B cell (primary cell): ENCODE measurements around the gene EPB41L4A. TPM values are rescaled to one million over a fixed set of nuclear protein-coding genes. Genes with fewer than 3 reads are reported as not detected.

ENCODE experiments used
- ATAC-seq: fragments of 200-7000 bp; cut with Tn5 transposase; one replicate; pipeline ENCODE4 v1.10.0; 2021; ENCODE audit warnings: low read depth, mild to moderate bottlenecking, moderate number of reproducible peaks, moderate library complexity
- CTCF ChIA-PET: fragments of 350-600 bp; sonication (Branson Sonifier 250); formaldehyde crosslinking; loops from one replicate; lab custom pipeline; 2021; ENCODE audit warnings: antibody characterized with exemption, inconsistent platforms; lab: Charles Lee
- POLR2A ChIA-PET: fragments of 350-600 bp; sonication (Branson Sonifier 250); formaldehyde crosslinking; loops from one replicate; lab custom pipeline; 2021; ENCODE audit warnings: antibody characterized with exemption; lab: Charles Lee
- DNase-seq: peaks from one replicate; pipeline ENCODE4 v3.0.0; 2013
- H2AFZ ChIP-seq: 2 replicates; pipeline ENCODE4 v1.6.1; 2012; ENCODE audit warnings: mild to moderate bottlenecking, low read depth, low read length; ENCODE audit not compliant: insufficient read depth, poor library complexity, severe bottlenecking
- H3K27ac ChIP-seq, 2 donors: 1 replicate in 1 of 2; 2 replicates in 1 of 2; pipeline ENCODE4 v1.5.1; 2012 to 2013; ENCODE audit warnings: low read length in 2 of 2, mild to moderate bottlenecking in 2 of 2, moderate library complexity in 1 of 2
- H3K27me3 ChIP-seq, 4 experiments: fragments of 200-600 bp in 1 of 4; sonication (generic) in 1 of 4; replicated peaks in 1 of 4; 1 replicate in 2 of 4; 2 replicates in 2 of 4; pipeline versions ENCODE4 v1.6.1 to v1.7.0; 2013 to 2016; ENCODE audit warnings: low read length in 3 of 4, mild to moderate bottlenecking in 2 of 4, mixed read lengths in 1 of 4, moderate library complexity in 1 of 4; ENCODE audit not compliant: insufficient read depth in 4 of 4, control insufficient read depth in 3 of 4; ENCODE audit errors: control extremely low read depth in 1 of 4
- H3K36me3 ChIP-seq, 2 experiments: replicated peaks in 1 of 2; 1 replicate in 1 of 2; 2 replicates in 1 of 2; pipeline versions ENCODE4 v1.6.1 to v1.7.1; 2013; ENCODE audit warnings: low read length in 1 of 2; ENCODE audit not compliant: insufficient read depth in 2 of 2, control insufficient read depth in 1 of 2; ENCODE audit errors: control extremely low read depth in 1 of 2, extremely low read depth in 1 of 2
- H3K4me1 ChIP-seq, 2 donors: fragments of 200-600 bp in 1 of 2; sonication (generic) in 1 of 2; 1 replicate in 1 of 2; 2 replicates in 1 of 2; pipeline versions ENCODE4 v1.5.1 to v1.6.1; 2013 to 2017; ENCODE audit warnings: low read length in 2 of 2; ENCODE audit not compliant: control insufficient read depth in 2 of 2, insufficient read depth in 2 of 2
- H3K4me2 ChIP-seq: replicated peaks from 2 replicates; pipeline ENCODE3; 2012; ENCODE audit warnings: mild to moderate bottlenecking, low read depth, low read length; ENCODE audit not compliant: poor library complexity, severe bottlenecking
- H3K4me3 ChIP-seq, 5 experiments: fragments of 200-600 bp in 1 of 5; sonication (generic) in 1 of 5; 1 replicate in 3 of 5; 2 replicates in 2 of 5; pipeline versions ENCODE4 v1.5.1 to v1.7.0; 2011 to 2016; ENCODE audit warnings: low read length in 4 of 5, mild to moderate bottlenecking in 4 of 5, low read depth in 2 of 5, control low read depth in 1 of 5, moderate library complexity in 1 of 5; ENCODE audit not compliant: insufficient read depth in 1 of 5; ENCODE audit errors: control extremely low read depth in 1 of 5, extremely low read depth in 1 of 5
- H3K79me2 ChIP-seq: fragments of 200-600 bp; sonication (generic); one replicate; pipeline ENCODE4 v1.6.0; 2016; ENCODE audit warnings: low read length; ENCODE audit not compliant: control insufficient read depth, insufficient read depth
- H3K9ac ChIP-seq: fragments of 200-600 bp; sonication (generic); 2 replicates; pipeline ENCODE4 v1.6.1; 2017; ENCODE audit warnings: mild to moderate bottlenecking, low read length, moderate library complexity
- H3K9me3 ChIP-seq, 3 donors: one replicate each; pipeline versions ENCODE4 v1.6.1 to v1.7.1; 2013; ENCODE audit warnings: low read length in 2 of 3; ENCODE audit not compliant: control insufficient read depth in 2 of 3, insufficient read depth in 1 of 3; ENCODE audit errors: control extremely low read depth in 1 of 3
- H4K20me1 ChIP-seq: 2 replicates; pipeline ENCODE4 v1.6.0; 2012; ENCODE audit warnings: mild to moderate bottlenecking, low read length; ENCODE audit not compliant: insufficient read depth, control insufficient read depth, poor library complexity, severe bottlenecking
- H3K27ac Mint-ChIP-seq: one replicate; pipeline ENCODE4 v1.8.0; 2021; ENCODE audit warnings: mixed read lengths
- H3K27me3 Mint-ChIP-seq: one replicate; pipeline ENCODE4 v1.8.0; 2021; ENCODE audit warnings: mixed read lengths
- H3K4me1 Mint-ChIP-seq: one replicate; pipeline ENCODE4 v1.8.0; 2021; ENCODE audit warnings: mixed read lengths
- H3K4me3 Mint-ChIP-seq: one replicate; pipeline ENCODE4 v1.8.0; 2021; ENCODE audit warnings: mixed read lengths
- H3K9me3 Mint-ChIP-seq: one replicate; pipeline ENCODE4 v1.8.0; 2022; ENCODE audit warnings: mixed read lengths; ENCODE audit not compliant: insufficient read depth
- CTCF ChIP-seq: fragments of 200-600 bp; IDR thresholded peaks from one replicate; pipeline ENCODE4 v1.8.0; 2022; ENCODE audit warnings: antibody characterized with exemption, mild to moderate bottlenecking
- EZH2 ChIP-seq: IDR thresholded peaks from 2 replicates; pipeline ENCODE4 v1.6.1; 2012; ENCODE audit warnings: borderline replicate concordance, low read depth, mild to moderate bottlenecking, moderate library complexity, low read length; ENCODE audit not compliant: insufficient read depth, poor library complexity, severe bottlenecking
- WGBS: methylation state at CpG from one replicate; pipeline ENCODE4 v1.1.5; 2013; ENCODE audit warnings: missing lambda C conversion rate; ENCODE audit not compliant: insufficient coverage; 5-methylcytosine and 5-hydroxymethylcytosine counted together
- intact Hi-C: fragments of 100-400 bp; cut with micrococcal nuclease; formaldehyde crosslinking; loops from one replicate; pipeline ENCODE4 v1.10.0; 2022
- polyA plus RNA-seq: library from polyadenylated mRNA; depleted of rRNA; stranded (reverse); fragments of >200 nt; gene quantifications from 2 replicates; pipeline ENCODE4 v1.2.3, GENCODE V29; 2012
- total RNA-seq, 2 donors: library from RNA; stranded (reverse); fragments of 120-200 nt in 1 of 2; gene quantifications; 1 replicate in 1 of 2; 2 replicates in 1 of 2; pipeline versions ENCODE4 v1.2.3 to v1.2.4, GENCODE V29; 2013 to 2022

EPB41L4A gene
- total and polyA plus RNA-seq, 2 donors (not counting 1 experiment from before 2014, with no cell fraction given), result 1.8 to 12.9 TPM

- POLR2A ChIA-PET, result no interaction called here
- Histone ChIP-seq H3K27ac (no peak overlapping the region), H3K4me3 (no peak overlapping the region), H3K9ac (no peak overlapping the region), H3K4me1 (no peaks in the 10 kb centered on the region), H3K79me2 (no peaks in the 10 kb centered on the region), H3K36me3 (no peaks in the 10 kb centered on the region), H3K9me3 (no peaks in the 10 kb centered on the region), H4K20me1 (no peaks in the 10 kb centered on the region), H2AFZ (no peak overlapping the region), H3K4me2 (no peak overlapping the region), H3K27me3 (no peaks in the 10 kb centered on the region)
- no CpG with 5 or more reads among the region's 3 CpGs for WGBS
- Mint-ChIP-seq H3K27me3 (peaks cover 7% of the 10 kb centered on the region), H3K27ac (no peak overlapping the region), H3K4me3 (no peak overlapping the region), H3K9me3 (no peaks in the 10 kb centered on the region), H3K4me1 (no peaks in the 10 kb centered on the region)
- ATAC-seq, result no peak
- TF ChIP-seq CTCF (no peak), EZH2 (no peak)
- CTCF ChIA-PET, result interaction anchor here (1.2 kb wide), 1 partner anchor 542 kb away, joined by 3 read pairs; no protein-coding TSS in a partner anchor
- DNase-seq, result no peak
- intact Hi-C loops, result no loop called here
Measured at GRCh38 chr5:112216140-112216539, 202.9 kb downstream of the EPB41L4A start.

- Histone ChIP-seq H3K36me3 (no peaks in the 10 kb centered on the region), H3K79me2 (no peaks in the 10 kb centered on the region), H3K4me3 (no peak overlapping the region), H3K9me3 (peaks cover 0 to 6% (median 0%) of the 10 kb centered on the region in 3 donors), H4K20me1 (no peaks in the 10 kb centered on the region), H3K9ac (no peak overlapping the region), H2AFZ (no peak overlapping the region), H3K27me3 (no peaks in the 10 kb centered on the region), H3K4me1 (no peaks in the 10 kb centered on the region), H3K27ac (no peak overlapping the region), H3K4me2 (no peak overlapping the region)
- H3K27me3 Mint-ChIP-seq, result peaks cover 26% of the 10 kb centered on the region
- no CpG with 5 or more reads among the region's 6 CpGs for WGBS
- ChIA-PET CTCF (interaction anchor here (0.7 to 2.0 kb wide), 6 partner anchors 34 to 621 kb away, joined by 3 to 9 read pairs (median 3); no protein-coding TSS in a partner anchor), POLR2A (no interaction called here)
- no peaks in the 10 kb centered on the region for H3K9me3 Mint-ChIP-seq
- ATAC-seq, result no peak
- peak; percentile 33 for DNase-seq
- no peaks in the 10 kb centered on the region for H3K4me1 Mint-ChIP-seq
- TF ChIP-seq EZH2, result no peak
- no peak for TF ChIP-seq CTCF
- no peak overlapping the region for H3K27ac Mint-ChIP-seq
- intact Hi-C loops, result loop anchor here (1.0 kb wide), 2 partner anchors 210 to 319 kb away; no protein-coding TSS in a partner anchor
- H3K4me3 Mint-ChIP-seq, result no peak overlapping the region
Measured at GRCh38 chr5:112210430-112211005, 208.6 kb downstream of the EPB41L4A start.
